ENCODE results near the gene UBE2E3.
A peak's percentile ranks its signal among the peaks of the same experiment; 100 is the strongest.

The UBE2E3 gene

DNA sequence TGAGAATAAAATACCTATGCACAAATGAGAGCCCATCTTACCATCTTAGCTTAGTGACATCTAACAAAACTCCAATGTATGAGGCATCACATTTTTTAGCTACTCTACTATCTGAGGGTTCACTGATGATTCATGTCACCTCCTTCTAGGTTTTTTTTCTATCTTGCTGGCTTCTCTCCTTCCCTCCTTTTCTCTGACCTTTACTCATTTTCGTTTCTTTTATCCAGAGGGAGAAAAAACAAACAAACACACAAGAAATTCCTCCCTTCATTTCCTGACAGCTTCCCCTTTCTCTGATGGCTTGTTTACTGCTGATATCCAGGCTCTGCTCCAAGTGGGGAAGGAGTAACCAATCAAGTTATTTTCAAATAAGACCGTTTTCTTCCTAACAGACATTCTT lies 115.1 kb downstream of the UBE2E3 start:
- TF ChIP-seq, protein P1, sequence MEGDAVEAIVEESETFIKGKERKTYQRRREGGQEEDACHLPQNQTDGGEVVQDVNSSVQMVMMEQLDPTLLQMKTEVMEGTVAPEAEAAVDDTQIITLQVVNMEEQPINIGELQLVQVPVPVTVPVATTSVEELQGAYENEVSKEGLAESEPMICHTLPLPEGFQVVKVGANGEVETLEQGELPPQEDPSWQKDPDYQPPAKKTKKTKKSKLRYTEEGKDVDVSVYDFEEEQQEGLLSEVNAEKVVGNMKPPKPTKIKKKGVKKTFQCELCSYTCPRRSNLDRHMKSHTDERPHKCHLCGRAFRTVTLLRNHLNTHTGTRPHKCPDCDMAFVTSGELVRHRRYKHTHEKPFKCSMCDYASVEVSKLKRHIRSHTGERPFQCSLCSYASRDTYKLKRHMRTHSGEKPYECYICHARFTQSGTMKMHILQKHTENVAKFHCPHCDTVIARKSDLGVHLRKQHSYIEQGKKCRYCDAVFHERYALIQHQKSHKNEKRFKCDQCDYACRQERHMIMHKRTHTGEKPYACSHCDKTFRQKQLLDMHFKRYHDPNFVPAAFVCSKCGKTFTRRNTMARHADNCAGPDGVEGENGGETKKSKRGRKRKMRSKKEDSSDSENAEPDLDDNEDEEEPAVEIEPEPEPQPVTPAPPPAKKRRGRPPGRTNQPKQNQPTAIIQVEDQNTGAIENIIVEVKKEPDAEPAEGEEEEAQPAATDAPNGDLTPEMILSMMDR (IDR thresholded peaks at IDR 0.05; ENCODE audit: borderline replicate concordance, control extremely low read depth, extremely low read depth, insufficient read depth, missing control alignments): no peak
- in situ Hi-C loops (cut with MboI; ENCODE audit: low sequenced_read_pairs, unreplicated experiment): loop anchor here (25.0 kb wide), 1 partner anchor 467 kb away; no protein-coding TSS in a partner anchor
- DNase-seq (ENCODE audit: low spot score): no peak

DNA sequence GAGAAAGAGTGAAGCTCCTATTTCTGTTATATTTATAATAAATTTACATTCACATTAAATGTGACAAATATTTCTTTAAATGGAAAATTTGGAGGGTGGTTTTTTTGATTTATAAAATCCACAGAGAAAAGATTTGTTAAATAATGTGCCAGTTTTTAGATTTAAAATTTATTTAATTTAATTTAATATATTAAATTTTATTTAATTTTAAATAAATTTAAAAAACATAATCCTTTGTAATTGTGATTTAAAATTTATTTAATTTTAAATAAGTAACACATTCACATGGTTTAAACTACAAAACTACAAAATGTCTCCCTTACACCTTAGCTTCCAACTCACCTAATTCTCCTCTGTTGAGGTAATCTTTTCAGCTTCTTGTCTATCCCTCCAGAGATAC lies 123.3 kb downstream of the UBE2E3 start:
- TF ChIP-seq, protein P1 (IDR thresholded peaks at IDR 0.05; ENCODE audit: borderline replicate concordance, control extremely low read depth, extremely low read depth, insufficient read depth, missing control alignments): no peak
- no peak for DNase-seq (ENCODE audit: low spot score)
- in situ Hi-C loops (cut with MboI; ENCODE audit: low sequenced_read_pairs, unreplicated experiment): loop anchor here (10.0 kb wide), 2 partner anchors 131 to 201 kb away; no protein-coding TSS in a partner anchor

DNA sequence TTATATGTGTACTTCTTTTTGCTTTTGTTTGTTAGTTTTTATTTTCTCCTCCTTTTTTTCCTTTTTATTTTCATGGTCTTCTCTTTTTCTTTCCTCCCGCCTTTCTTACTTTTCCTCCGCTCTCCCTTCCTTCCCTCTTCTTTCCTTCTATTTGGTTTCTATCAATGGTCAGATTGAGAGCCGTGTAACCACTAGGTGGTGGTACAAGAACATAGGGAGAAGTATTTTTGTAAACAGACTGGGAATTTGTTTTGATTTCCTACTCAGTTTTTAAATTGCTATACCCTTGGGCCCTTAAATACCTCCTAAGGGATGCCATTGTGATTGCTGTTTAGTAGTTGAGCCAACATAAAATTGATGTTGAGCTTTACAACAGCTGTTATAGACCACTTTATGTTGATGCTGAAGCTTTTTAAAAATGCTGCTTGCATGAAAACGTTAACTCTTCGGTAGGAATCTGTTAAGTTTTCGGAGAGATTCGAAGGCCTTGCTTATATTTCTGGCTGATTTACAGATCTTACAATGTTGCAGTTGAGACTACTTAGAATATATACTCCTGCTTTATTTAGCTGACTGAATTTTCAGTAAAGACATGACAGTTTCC lies 124.2 kb downstream of the UBE2E3 start:
- DNase-seq (ENCODE audit: low spot score): no peak

DNA sequence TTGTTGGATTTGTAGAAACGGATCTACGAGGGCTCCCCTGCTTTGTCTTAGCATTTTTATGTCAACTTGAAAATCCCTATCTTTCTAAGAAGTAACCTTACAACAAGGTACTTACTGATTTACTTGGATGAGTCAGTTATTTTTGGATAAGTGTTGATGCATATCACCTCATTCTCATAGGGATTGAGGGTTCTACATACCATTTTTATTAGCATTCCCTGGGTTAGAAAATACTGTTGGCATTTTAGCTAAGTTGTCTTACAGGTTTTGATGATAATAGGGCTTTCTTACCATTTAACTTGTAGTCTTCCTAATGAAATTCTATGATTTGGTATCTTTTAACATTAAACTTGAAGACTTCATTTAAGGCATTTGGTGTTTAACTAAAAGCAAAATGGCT lies 125.2 kb downstream of the UBE2E3 start:
- DNase-seq (ENCODE audit: low spot score): no peak
- TF ChIP-seq, protein P1 (IDR thresholded peaks at IDR 0.05; ENCODE audit: borderline replicate concordance, control extremely low read depth, extremely low read depth, insufficient read depth, missing control alignments): no peak
- in situ Hi-C loops (cut with MboI; ENCODE audit: low sequenced_read_pairs, unreplicated experiment): loop anchor here (5.0 to 10.0 kb wide), 3 partner anchors 129 to 352 kb away; partner anchors contain the start of gene ITGA4

More for the DNA sequence above, 124.2 kb downstream of the UBE2E3 start:
- TF ChIP-seq, protein P1 (IDR thresholded peaks at IDR 0.05; ENCODE audit: borderline replicate concordance, control extremely low read depth, extremely low read depth, insufficient read depth, missing control alignments): peak; percentile 61
- in situ Hi-C loops (cut with MboI; ENCODE audit: low sequenced_read_pairs, unreplicated experiment): loop anchor here (5.0 to 10.0 kb wide), 3 partner anchors 130 to 353 kb away; partner anchors contain the start of gene ITGA4

DNA sequence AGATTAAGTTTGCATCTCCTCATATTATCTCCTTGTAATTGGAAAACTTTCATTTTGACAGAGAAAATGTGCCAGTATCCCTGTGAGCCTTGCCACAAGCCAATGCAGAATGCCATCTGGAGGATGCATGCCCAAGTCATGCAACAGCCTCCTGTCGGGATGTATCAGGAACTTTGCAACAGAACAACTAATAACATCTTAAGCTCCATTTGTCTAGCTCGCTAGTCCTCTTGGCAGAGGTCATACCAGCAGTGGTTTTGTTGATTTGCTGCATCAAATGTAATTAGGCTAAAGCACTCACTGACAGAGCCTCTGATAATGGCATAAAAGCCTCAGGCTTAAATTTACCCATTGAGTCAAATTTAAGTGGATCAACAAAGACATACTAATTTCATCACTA lies 125.8 kb downstream of the UBE2E3 start:
- DNase-seq (ENCODE audit: low spot score): no peak
- TF ChIP-seq, protein P1 (IDR thresholded peaks at IDR 0.05; ENCODE audit: borderline replicate concordance, control extremely low read depth, extremely low read depth, insufficient read depth, missing control alignments): no peak
- in situ Hi-C loops (cut with MboI; ENCODE audit: low sequenced_read_pairs, unreplicated experiment): loop anchor here (5.0 to 10.0 kb wide), 3 partner anchors 129 to 351 kb away; partner anchors contain the start of gene ITGA4

DNA sequence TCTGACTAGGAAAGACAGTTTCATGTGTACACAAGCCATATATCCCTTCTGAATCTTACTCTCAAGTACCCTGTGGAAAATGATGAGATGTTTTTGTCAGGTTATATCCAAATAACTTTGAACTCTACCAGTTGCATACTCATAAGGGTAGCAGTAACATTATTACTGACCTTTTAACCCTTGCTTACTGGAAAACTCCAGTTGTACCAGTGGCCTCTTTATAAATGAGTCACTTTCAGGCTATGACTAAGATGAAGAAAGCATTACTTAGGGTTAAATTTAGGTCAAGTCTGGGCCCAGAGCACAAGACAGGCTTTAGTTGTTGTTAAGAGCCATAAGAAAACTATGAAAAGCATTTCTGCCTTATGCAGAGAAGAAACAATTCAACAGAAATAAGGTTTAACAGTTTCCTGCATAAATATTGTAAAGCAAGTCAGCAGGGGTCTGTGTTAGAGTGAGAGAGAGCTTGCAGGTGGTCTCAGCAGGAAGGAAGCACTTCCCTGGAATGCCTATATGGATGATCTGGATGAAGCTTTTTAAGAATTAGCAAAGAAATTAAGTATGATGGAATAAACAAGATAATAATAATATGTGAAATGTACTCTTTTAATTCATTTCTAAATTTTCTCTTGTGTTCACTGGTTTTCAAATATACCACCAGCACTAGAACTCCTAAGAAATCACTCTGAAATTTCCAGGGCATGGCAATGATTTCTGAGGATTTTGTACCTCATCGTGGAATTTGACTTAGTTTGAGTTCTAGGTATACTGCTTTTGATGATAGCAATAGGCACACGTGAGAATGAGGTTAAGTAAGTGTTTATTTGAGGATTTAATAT lies 126.6 kb downstream of the UBE2E3 start:
- in situ Hi-C loops (cut with MboI; ENCODE audit: low sequenced_read_pairs, unreplicated experiment): loop anchor here (5.0 to 10.0 kb wide), 3 partner anchors 128 to 350 kb away; partner anchors contain the start of gene ITGA4
- TF ChIP-seq, protein P1 (IDR thresholded peaks at IDR 0.05; ENCODE audit: borderline replicate concordance, control extremely low read depth, extremely low read depth, insufficient read depth, missing control alignments): no peak
- peak; percentile 59 for DNase-seq (ENCODE audit: low spot score)
